ACC112 (cell line): Measurements from ENCODE around the gene GNAO1.

Experiments used
- H2AFZ ChIP-seq: fragments of 200-600 bp; sonication (generic); one replicate; pipeline ENCODE4 v1.6.0; 2017; ENCODE audit warnings: antibody characterized with exemption, low read length; ENCODE audit not compliant: unreplicated experiment
- H3K27ac ChIP-seq: fragments of 200-600 bp; sonication (generic); 2 replicates; pipeline ENCODE4 v1.5.1; 2014; ENCODE audit warnings: low read depth, mild to moderate bottlenecking, antibody characterized with exemption, low read length, moderate library complexity
- H3K27me3 ChIP-seq: fragments of 200-600 bp; sonication (generic); 2 replicates; pipeline ENCODE4 v1.6.1; 2014; ENCODE audit warnings: mild to moderate bottlenecking, antibody characterized with exemption, low read length, moderate library complexity, mixed read lengths; ENCODE audit not compliant: insufficient read depth
- H3K36me3 ChIP-seq: fragments of 200-600 bp; sonication (generic); 2 replicates; pipeline ENCODE4 v1.6.1; 2016; ENCODE audit warnings: mild to moderate bottlenecking, antibody characterized with exemption, low read length, moderate library complexity, mixed read lengths; ENCODE audit not compliant: insufficient read depth
- H3K4me1 ChIP-seq: fragments of 200-600 bp; sonication (generic); one replicate; pipeline ENCODE4 v1.6.1; 2016; ENCODE audit warnings: low read length, mixed read lengths; ENCODE audit not compliant: insufficient read depth, unreplicated experiment, control insufficient read depth
- H3K4me3 ChIP-seq: fragments of 200-600 bp; sonication (generic); 2 replicates; pipeline ENCODE4 v1.5.1; 2014; ENCODE audit warnings: mild to moderate bottlenecking, low read depth, low read length
- H3K79me2 ChIP-seq: fragments of 200-600 bp; sonication (generic); one replicate; pipeline ENCODE4 v1.6.0; 2016; ENCODE audit warnings: low read length; ENCODE audit not compliant: control insufficient read depth, unreplicated experiment, insufficient read depth

GNAO1 gene

GRCh38 chr16:56343661-56344517 lies 152.6 kb downstream of the GNAO1 start:
- Histone ChIP-seq H2AFZ (no peak overlapping the region), H3K4me3 (no peak overlapping the region), H3K27ac (no peak overlapping the region), H3K27me3 (no peaks in the 10 kb centered on the region), H3K4me1 (no peaks in the 10 kb centered on the region), H3K79me2 (no peaks in the 10 kb centered on the region), H3K36me3 (no peaks in the 10 kb centered on the region)

GRCh38 chr16:56344518-56345405 lies 153.5 kb downstream of the GNAO1 start:
- Histone ChIP-seq H2AFZ (no peak overlapping the region), H3K79me2 (no peaks in the 10 kb centered on the region), H3K4me3 (no peak overlapping the region), H3K36me3 (no peaks in the 10 kb centered on the region), H3K4me1 (no peaks in the 10 kb centered on the region), H3K27ac (no peak overlapping the region), H3K27me3 (no peaks in the 10 kb centered on the region)

- no peak overlapping the region for H3K4me3 ChIP-seq
- H3K27ac ChIP-seq, result no peak overlapping the region
- no peaks in the 10 kb centered on the region for H3K27me3 ChIP-seq
- H3K4me1 ChIP-seq, result no peaks in the 10 kb centered on the region
- H2AFZ ChIP-seq, result no peak overlapping the region
- no peaks in the 10 kb centered on the region for H3K79me2 ChIP-seq
- H3K36me3 ChIP-seq, result no peaks in the 10 kb centered on the region
Measured at GRCh38 chr16:56345406-56346050, 154.2 kb downstream of the GNAO1 start.

GRCh38 chr16:56346131-56346890 lies 155.0 kb downstream of the GNAO1 start:
- Histone ChIP-seq H3K27ac (no peak overlapping the region), H3K4me3 (no peak overlapping the region), H3K36me3 (no peaks in the 10 kb centered on the region)

GRCh38 chr16:56347166-56347565 lies 155.9 kb downstream of the GNAO1 start:
- no peaks in the 10 kb centered on the region for H3K27me3 ChIP-seq
- no peak overlapping the region for H3K27ac ChIP-seq
- no peaks in the 10 kb centered on the region for H3K4me1 ChIP-seq
- no peak overlapping the region for H2AFZ ChIP-seq
- no peak overlapping the region for H3K4me3 ChIP-seq
- H3K79me2 ChIP-seq, result no peaks in the 10 kb centered on the region
- H3K36me3 ChIP-seq, result no peaks in the 10 kb centered on the region

More at GRCh38 chr16:56346131-56346890, 155.0 kb downstream of the GNAO1 start:
- H3K4me1 ChIP-seq, result no peaks in the 10 kb centered on the region
- no peaks in the 10 kb centered on the region for H3K79me2 ChIP-seq
- no peaks in the 10 kb centered on the region for H3K27me3 ChIP-seq
- no peak overlapping the region for H2AFZ ChIP-seq

- H3K79me2 ChIP-seq, result no peaks in the 10 kb centered on the region
- no peak overlapping the region for H3K4me3 ChIP-seq
- no peak overlapping the region for H2AFZ ChIP-seq
- no peaks in the 10 kb centered on the region for H3K4me1 ChIP-seq
- no peaks in the 10 kb centered on the region for H3K36me3 ChIP-seq
- H3K27ac ChIP-seq, result no peak overlapping the region
- H3K27me3 ChIP-seq, result no peaks in the 10 kb centered on the region
Measured at GRCh38 chr16:56347670-56348069, 156.4 kb downstream of the GNAO1 start.

GRCh38 chr16:56348168-56349085 lies 157.1 kb downstream of the GNAO1 start:
- no peak overlapping the region for H3K27ac ChIP-seq
- H3K36me3 ChIP-seq, result no peaks in the 10 kb centered on the region
- no peak overlapping the region for H3K4me3 ChIP-seq
- no peaks in the 10 kb centered on the region for H3K4me1 ChIP-seq
- no peaks in the 10 kb centered on the region for H3K79me2 ChIP-seq
- no peak overlapping the region for H2AFZ ChIP-seq
- no peaks in the 10 kb centered on the region for H3K27me3 ChIP-seq

GRCh38 chr16:56349086-56349415 lies 157.8 kb downstream of the GNAO1 start:
- Histone ChIP-seq H3K79me2 (no peaks in the 10 kb centered on the region), H3K4me1 (no peaks in the 10 kb centered on the region), H3K27me3 (no peaks in the 10 kb centered on the region), H3K27ac (no peak overlapping the region), H3K36me3 (no peaks in the 10 kb centered on the region), H3K4me3 (no peak overlapping the region), H2AFZ (no peak overlapping the region)

- Histone ChIP-seq H3K27ac (no peak overlapping the region), H3K36me3 (no peaks in the 10 kb centered on the region), H3K27me3 (no peaks in the 10 kb centered on the region), H3K4me3 (no peak overlapping the region), H3K79me2 (no peaks in the 10 kb centered on the region), H2AFZ (no peak overlapping the region), H3K4me1 (no peaks in the 10 kb centered on the region)
Measured at GRCh38 chr16:56349711-56350161, 158.4 kb downstream of the GNAO1 start.
